ENCODE data around the gene SLC9A9.

DNA sequence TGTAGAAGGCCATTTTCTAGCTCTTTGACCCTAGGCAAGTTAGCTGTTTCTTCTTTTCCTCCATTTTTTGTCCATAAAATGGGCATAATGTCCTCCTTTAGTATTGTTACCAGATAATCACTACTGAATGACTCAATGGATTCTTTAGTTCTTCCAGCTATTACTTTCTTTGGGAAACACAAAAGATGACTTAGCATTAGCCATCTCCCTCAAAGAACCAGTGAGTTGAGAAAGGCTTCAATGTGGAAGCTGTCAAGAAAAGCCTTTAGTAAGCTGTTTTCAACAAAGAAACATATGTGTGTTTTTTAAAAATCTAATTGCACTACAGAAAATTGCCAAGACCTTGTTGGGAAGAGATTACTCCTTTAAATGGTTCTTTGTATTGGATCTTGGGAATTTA lies 135.7 kb downstream of the SLC9A9 start:
- TF ChIP-seq, protein P1, sequence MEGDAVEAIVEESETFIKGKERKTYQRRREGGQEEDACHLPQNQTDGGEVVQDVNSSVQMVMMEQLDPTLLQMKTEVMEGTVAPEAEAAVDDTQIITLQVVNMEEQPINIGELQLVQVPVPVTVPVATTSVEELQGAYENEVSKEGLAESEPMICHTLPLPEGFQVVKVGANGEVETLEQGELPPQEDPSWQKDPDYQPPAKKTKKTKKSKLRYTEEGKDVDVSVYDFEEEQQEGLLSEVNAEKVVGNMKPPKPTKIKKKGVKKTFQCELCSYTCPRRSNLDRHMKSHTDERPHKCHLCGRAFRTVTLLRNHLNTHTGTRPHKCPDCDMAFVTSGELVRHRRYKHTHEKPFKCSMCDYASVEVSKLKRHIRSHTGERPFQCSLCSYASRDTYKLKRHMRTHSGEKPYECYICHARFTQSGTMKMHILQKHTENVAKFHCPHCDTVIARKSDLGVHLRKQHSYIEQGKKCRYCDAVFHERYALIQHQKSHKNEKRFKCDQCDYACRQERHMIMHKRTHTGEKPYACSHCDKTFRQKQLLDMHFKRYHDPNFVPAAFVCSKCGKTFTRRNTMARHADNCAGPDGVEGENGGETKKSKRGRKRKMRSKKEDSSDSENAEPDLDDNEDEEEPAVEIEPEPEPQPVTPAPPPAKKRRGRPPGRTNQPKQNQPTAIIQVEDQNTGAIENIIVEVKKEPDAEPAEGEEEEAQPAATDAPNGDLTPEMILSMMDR (IDR thresholded peaks at IDR 0.05 in 4 of 5, conservative IDR thresholded peaks at IDR 0.05 in 1 of 5), result no peak
- TF ChIP-seq POLR2A (IDR thresholded peaks at IDR 0.05), result no peak
